ENCODE measurements around the gene PRKAR2A.

DNA sequence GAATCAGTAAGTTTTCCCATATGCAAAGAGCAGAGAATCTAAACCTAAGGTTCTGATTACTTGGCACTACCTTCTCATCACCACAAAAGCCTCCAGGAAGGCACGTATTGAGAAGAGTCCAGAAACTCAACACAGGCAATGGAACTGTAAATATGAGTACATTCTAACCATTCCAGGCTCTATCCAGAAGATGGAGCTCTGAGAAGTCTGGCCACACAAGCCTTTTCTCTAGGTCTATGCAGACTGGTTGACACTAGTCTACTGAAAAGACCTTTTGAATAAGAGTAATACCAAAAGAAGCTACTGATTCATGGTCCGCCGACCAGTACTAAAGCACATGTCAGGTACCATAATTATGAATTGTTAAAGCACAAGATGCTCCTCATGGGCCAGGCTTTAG lies 149.7 kb downstream of the PRKAR2A start:
- TF ChIP-seq POLR2AphosphoS5 (IDR thresholded peaks at IDR 0.05; ENCODE audit: low read depth): no peak
- no peak for TF ChIP-seq CTCF (IDR thresholded peaks at IDR 0.05; ENCODE audit: insufficient read depth, low read length)
- TF ChIP-seq GABPA (IDR thresholded peaks at IDR 0.05; ENCODE audit: low read depth): no peak
- no peak for TF ChIP-seq REST (IDR thresholded peaks at IDR 0.05; ENCODE audit: insufficient replicate concordance, low read depth)
